GM23338 (cell line): ENCODE results near the gene BLVRA.

Experiments used
- CTCF ChIP-seq, 2 experiments: fragments of 200-600 bp in 1 of 2; sonication (generic) in 1 of 2; conservative IDR thresholded peaks; 2 replicates each; pipeline versions ENCODE4 v1.5.1 to v1.6.1; 2016 to 2017; ENCODE audit warnings: antibody characterized with exemption in 2 of 2, low read depth in 2 of 2, mild to moderate bottlenecking in 2 of 2, moderate library complexity in 1 of 2
- EZH2 ChIP-seq: fragments of 200-600 bp; sonication (generic); IDR thresholded peaks from one replicate; pipeline ENCODE4 v1.8.0; 2017; ENCODE audit warnings: antibody characterized with exemption, mild to moderate bottlenecking, low read depth; ENCODE audit not compliant: unreplicated experiment
- EZH2phosphoT487 ChIP-seq: fragments of 200-600 bp; sonication (generic); IDR thresholded peaks from one replicate; pipeline ENCODE4 v1.8.1; 2018; ENCODE audit warnings: antibody characterized with exemption; ENCODE audit not compliant: unreplicated experiment
- POLR2AphosphoS5 ChIP-seq: IDR thresholded peaks from 2 replicates; pipeline ENCODE4 v1.6.1; 2016; ENCODE audit warnings: antibody characterized with exemption, low read depth
- REST ChIP-seq: IDR thresholded peaks from one replicate; pipeline ENCODE4 v1.6.1; 2018; ENCODE audit warnings: antibody characterized with exemption; ENCODE audit not compliant: unreplicated experiment
- STAT1 ChIP-seq: IDR thresholded peaks from one replicate; pipeline ENCODE4 v1.6.1; 2016; ENCODE audit warnings: antibody characterized with exemption; ENCODE audit not compliant: unreplicated experiment

DNA sequence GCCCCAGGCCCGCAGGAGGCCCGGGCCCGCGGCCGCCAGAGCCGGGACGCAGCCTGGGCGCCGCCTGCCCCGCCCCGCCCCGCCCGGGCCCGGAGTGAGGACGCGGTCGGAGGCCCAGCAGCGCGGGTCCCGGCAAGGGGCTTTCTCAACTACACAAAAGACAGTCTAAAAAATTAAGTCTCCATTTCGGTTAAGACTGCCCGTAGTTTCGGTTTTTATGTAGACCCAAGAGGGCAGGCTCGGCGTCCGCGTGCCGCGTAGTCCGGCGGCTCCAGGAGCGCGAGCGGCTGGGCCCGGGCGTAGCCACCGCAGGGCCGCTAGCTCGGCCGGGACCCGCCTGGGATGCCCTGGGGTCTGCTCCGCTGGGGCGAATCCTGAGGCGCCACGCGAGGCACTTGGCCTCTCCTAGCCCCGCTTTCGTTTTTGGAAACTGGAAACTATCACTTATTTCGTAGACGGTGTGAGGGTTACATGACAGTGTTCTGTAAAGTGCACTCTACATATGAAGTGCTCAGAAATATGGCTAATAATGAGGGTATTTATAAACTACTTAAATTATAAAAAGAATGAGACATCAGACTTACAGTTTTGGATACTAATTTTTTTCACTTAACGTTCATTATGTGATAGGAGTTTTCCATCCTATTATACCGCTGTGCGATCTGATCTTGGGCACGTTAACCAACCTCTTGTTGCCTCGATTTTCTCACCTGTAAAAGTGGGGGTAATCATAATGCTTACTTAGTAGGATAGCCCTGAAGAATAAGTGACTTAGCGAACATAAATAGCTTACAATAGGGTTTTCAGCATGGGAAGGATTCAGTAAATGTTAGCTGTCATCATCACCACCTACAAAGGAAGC lies 573 bp downstream of the BLVRA start:
- no peak for TF ChIP-seq REST
- TF ChIP-seq EZH2phosphoT487: no peak
- no peak for TF ChIP-seq STAT1
- no peak for TF ChIP-seq CTCF (conservative IDR thresholded peaks at IDR 0.05; ENCODE audit: low read depth in 2 of 2)
- no peak for TF ChIP-seq EZH2
- TF ChIP-seq POLR2AphosphoS5: no peak
